H9 (cell line): ENCODE measurements around the gene SRP68. TPM values are rescaled to one million over a fixed set of nuclear protein-coding genes. Genes with fewer than 3 reads are reported as not detected.

Experiments
- DNase-seq: peaks from one replicate; pipeline ENCODE4 v3.0.0-alpha.2; 2017
- H2AFZ ChIP-seq: one replicate; pipeline ENCODE4 v1.6.1; 2013; ENCODE audit warnings: mild to moderate bottlenecking, low read length, control low read depth, moderate library complexity
- H2AK5ac ChIP-seq: 2 replicates; pipeline ENCODE4 v1.6.1; 2013; ENCODE audit warnings: low read length, control low read depth, mixed read lengths; ENCODE audit not compliant: insufficient read length
- H2BK120ac ChIP-seq: one replicate; pipeline ENCODE4 v1.6.1; 2013; ENCODE audit warnings: low read depth, mild to moderate bottlenecking, low read length, control low read depth, inconsistent platforms; ENCODE audit not compliant: poor library complexity, severe bottlenecking
- H2BK12ac ChIP-seq: 2 replicates; pipeline ENCODE4 v1.6.1; 2013; ENCODE audit warnings: low read length, control low read depth, mixed read lengths, low read depth; ENCODE audit not compliant: insufficient read length
- H2BK15ac ChIP-seq: 2 replicates; pipeline ENCODE4 v1.6.1; 2013; ENCODE audit warnings: low read depth, low read length, control low read depth
- H2BK20ac ChIP-seq: one replicate; pipeline ENCODE4 v1.6.1; 2013; ENCODE audit warnings: low read depth, mild to moderate bottlenecking, low read length, control low read depth, inconsistent platforms; ENCODE audit not compliant: poor library complexity, severe bottlenecking
- H2BK5ac ChIP-seq: 2 replicates; pipeline ENCODE4 v1.6.1; 2013; ENCODE audit warnings: low read length, control low read depth, mixed read lengths; ENCODE audit not compliant: insufficient read length
- H3K14ac ChIP-seq: 2 replicates; pipeline ENCODE4 v1.6.1; 2013; ENCODE audit warnings: low read length, control low read depth; ENCODE audit not compliant: insufficient read depth
- H3K18ac ChIP-seq: 2 replicates; pipeline ENCODE4 v1.6.1; 2013; ENCODE audit warnings: low read depth, mild to moderate bottlenecking, mixed read lengths, low read length, control low read depth; ENCODE audit not compliant: insufficient read length
- H3K23ac ChIP-seq: 2 replicates; pipeline ENCODE4 v1.6.1; 2013; ENCODE audit warnings: low read length, control low read depth, mixed read lengths, low read depth; ENCODE audit not compliant: insufficient read length
- H3K23me2 ChIP-seq: 2 replicates; pipeline ENCODE4 v1.6.1; 2013; ENCODE audit warnings: low read depth, mild to moderate bottlenecking, mixed read lengths, low read length, control low read depth; ENCODE audit not compliant: insufficient read length, poor library complexity, severe bottlenecking
- H3K27ac ChIP-seq: 2 replicates; pipeline ENCODE4 v1.5.1; 2013; ENCODE audit warnings: low read length, control low read depth, mixed read lengths, low read depth; ENCODE audit not compliant: insufficient read length
- H3K27me3 ChIP-seq: 2 replicates; pipeline ENCODE4 v1.6.1; 2013; ENCODE audit warnings: low read length, control low read depth, inconsistent platforms; ENCODE audit not compliant: insufficient read depth
- H3K4ac ChIP-seq: 2 replicates; pipeline ENCODE4 v1.6.1; 2013; ENCODE audit warnings: low read depth, mild to moderate bottlenecking, control low read depth, inconsistent platforms, low read length, moderate library complexity
- H3K4me1 ChIP-seq: 2 replicates; pipeline ENCODE4 v1.6.1; 2013; ENCODE audit warnings: low read length, control low read depth, inconsistent platforms; ENCODE audit not compliant: insufficient read depth
- H3K4me2 ChIP-seq: 2 replicates; pipeline ENCODE4 v1.6.1; 2013; ENCODE audit warnings: low read length, control low read depth, mixed read lengths; ENCODE audit not compliant: insufficient read length, insufficient read depth
- H3K56ac ChIP-seq: 2 replicates; pipeline ENCODE4 v1.6.1; 2013; ENCODE audit warnings: low read depth, mild to moderate bottlenecking, mixed read lengths, low read length, control low read depth; ENCODE audit not compliant: insufficient read length
- H3K79me1 ChIP-seq: 2 replicates; pipeline ENCODE4 v1.6.1; 2013; ENCODE audit warnings: low read depth, mild to moderate bottlenecking, moderate library complexity, low read length, control low read depth, inconsistent platforms; ENCODE audit not compliant: insufficient read depth, poor library complexity, severe bottlenecking
- H3K79me2 ChIP-seq: 2 replicates; pipeline ENCODE4 v1.6.1; 2013; ENCODE audit warnings: low read length, control low read depth, inconsistent platforms; ENCODE audit not compliant: insufficient read depth
- H3K9ac ChIP-seq: 2 replicates; pipeline ENCODE4 v1.6.1; 2013; ENCODE audit warnings: low read length, control low read depth, mixed read lengths; ENCODE audit not compliant: insufficient read length; ENCODE audit errors: extremely low read depth
- H3K9me3 ChIP-seq: one replicate; pipeline ENCODE4 v1.6.1; 2013; ENCODE audit warnings: low read depth, low read length, inconsistent platforms; ENCODE audit not compliant: control insufficient read depth
- H3T11ph ChIP-seq: one replicate; pipeline ENCODE4 v1.6.1; 2013; ENCODE audit warnings: mild to moderate bottlenecking, low read length, control low read depth, inconsistent platforms
- H4K20me1 ChIP-seq: one replicate; pipeline ENCODE4 v1.6.1; 2013; ENCODE audit not compliant: control insufficient read depth, insufficient read length, insufficient read depth
- H4K5ac ChIP-seq: 2 replicates; pipeline ENCODE4 v1.6.1; 2013; ENCODE audit warnings: low read depth, mild to moderate bottlenecking, mixed read lengths, low read length, control low read depth; ENCODE audit not compliant: insufficient read length
- H4K8ac ChIP-seq: replicated peaks from 2 replicates; pipeline ENCODE4 v1.6.1; 2013; ENCODE audit warnings: low read length, control low read depth, mixed read lengths, low read depth; ENCODE audit not compliant: insufficient read length
- H4K91ac ChIP-seq: 2 replicates; pipeline ENCODE4 v1.6.1; 2013; ENCODE audit warnings: low read depth, mild to moderate bottlenecking, moderate library complexity, mixed read lengths, low read length, control low read depth; ENCODE audit not compliant: insufficient read length
- H3K27ac Mint-ChIP-seq, 3 experiments: 2 replicates in 2 of 3; 3 replicates in 1 of 3; pipeline ENCODE4 v1.8.0; 2020 to 2021; ENCODE audit warnings: mixed read lengths in 3 of 3, mild to moderate bottlenecking in 1 of 3, moderate library complexity in 1 of 3
- H3K27me3 Mint-ChIP-seq: 2 replicates; pipeline ENCODE4 v1.8.0; 2021; ENCODE audit warnings: low read depth, mild to moderate bottlenecking, moderate library complexity, mixed read lengths
- H3K36me3 Mint-ChIP-seq, 3 experiments: 2 replicates in 2 of 3; 3 replicates in 1 of 3; pipeline ENCODE4 v1.8.0; 2020 to 2021; ENCODE audit warnings: low read depth in 3 of 3, mixed read lengths in 3 of 3; ENCODE audit not compliant: insufficient read depth in 1 of 3
- H3K4me1 Mint-ChIP-seq, 2 experiments: 2 replicates each; pipeline ENCODE4 v1.8.0; 2020; ENCODE audit warnings: mixed read lengths in 2 of 2
- H3K4me3 Mint-ChIP-seq, 2 experiments: 2 replicates in 1 of 2; 3 replicates in 1 of 2; pipeline ENCODE4 v1.8.0; 2020 to 2021; ENCODE audit warnings: mild to moderate bottlenecking in 2 of 2, mixed read lengths in 2 of 2, moderate library complexity in 1 of 2
- H3K9me3 Mint-ChIP-seq, 2 experiments: 2 replicates in 1 of 2; 3 replicates in 1 of 2; pipeline ENCODE4 v1.8.0; 2020; ENCODE audit warnings: mild to moderate bottlenecking in 2 of 2, mixed read lengths in 2 of 2, moderate library complexity in 1 of 2
- WGBS: extraction: QIAGEN DNeasy Blood & Tissue Kit; methylation state at CpG from one replicate; pipeline ENCODE4 v1.1.7; 2013; ENCODE audit warnings: missing lambda C conversion rate, low lambda C conversion rate, mixed read lengths; ENCODE audit not compliant: insufficient read length; ENCODE audit errors: extremely low coverage; 5-methylcytosine and 5-hydroxymethylcytosine counted together
- total RNA-seq: library from RNA; stranded (reverse); gene quantifications from 2 replicates; pipeline ENCODE4 v1.2.1, GENCODE V29; 2021
- TF ChIP-seq, protein P1 (sequence below): fragments of 200-600 bp; sonication (generic); conservative IDR thresholded peaks from 3 replicates; pipeline ENCODE4 v1.8.0; 2021; ENCODE audit warnings: antibody characterized with exemption, mild to moderate bottlenecking

The SRP68 gene
- total RNA-seq, 1 experiment from 2014 or later: 86.1 TPM

- no peak overlapping the region for H3K4ac ChIP-seq
- no peak overlapping the region for H2BK120ac ChIP-seq
- H3K79me2 ChIP-seq: no peaks in the 10 kb centered on the region
- H4K8ac ChIP-seq: no peak overlapping the region
- H4K20me1 ChIP-seq: no peaks in the 10 kb centered on the region
- no peak overlapping the region for H2BK5ac ChIP-seq
- TF ChIP-seq, protein P1, sequence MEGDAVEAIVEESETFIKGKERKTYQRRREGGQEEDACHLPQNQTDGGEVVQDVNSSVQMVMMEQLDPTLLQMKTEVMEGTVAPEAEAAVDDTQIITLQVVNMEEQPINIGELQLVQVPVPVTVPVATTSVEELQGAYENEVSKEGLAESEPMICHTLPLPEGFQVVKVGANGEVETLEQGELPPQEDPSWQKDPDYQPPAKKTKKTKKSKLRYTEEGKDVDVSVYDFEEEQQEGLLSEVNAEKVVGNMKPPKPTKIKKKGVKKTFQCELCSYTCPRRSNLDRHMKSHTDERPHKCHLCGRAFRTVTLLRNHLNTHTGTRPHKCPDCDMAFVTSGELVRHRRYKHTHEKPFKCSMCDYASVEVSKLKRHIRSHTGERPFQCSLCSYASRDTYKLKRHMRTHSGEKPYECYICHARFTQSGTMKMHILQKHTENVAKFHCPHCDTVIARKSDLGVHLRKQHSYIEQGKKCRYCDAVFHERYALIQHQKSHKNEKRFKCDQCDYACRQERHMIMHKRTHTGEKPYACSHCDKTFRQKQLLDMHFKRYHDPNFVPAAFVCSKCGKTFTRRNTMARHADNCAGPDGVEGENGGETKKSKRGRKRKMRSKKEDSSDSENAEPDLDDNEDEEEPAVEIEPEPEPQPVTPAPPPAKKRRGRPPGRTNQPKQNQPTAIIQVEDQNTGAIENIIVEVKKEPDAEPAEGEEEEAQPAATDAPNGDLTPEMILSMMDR: no peak
- no peak overlapping the region for H2BK12ac ChIP-seq
- no peak overlapping the region for H4K5ac ChIP-seq
- no peaks in the 10 kb centered on the region for H3K27me3 Mint-ChIP-seq
- H3K4me3 Mint-ChIP-seq: no peak overlapping the region; a peak in 1 of 5 replicates
- H3K18ac ChIP-seq: no peak overlapping the region
- no peak overlapping the region for H3K23ac ChIP-seq
- H3K14ac ChIP-seq: no peak overlapping the region
- H3K27me3 ChIP-seq: no peaks in the 10 kb centered on the region
- no peaks in the 10 kb centered on the region for H3K23me2 ChIP-seq
- no peak overlapping the region for H2BK15ac ChIP-seq
- H3K4me2 ChIP-seq: no peak overlapping the region
- H4K91ac ChIP-seq: no peak overlapping the region
- H2AK5ac ChIP-seq: no peak overlapping the region
- no peaks in the 10 kb centered on the region for H3K79me1 ChIP-seq
- no peaks in the 10 kb centered on the region for H3K9me3 ChIP-seq
- no peak overlapping the region for H3K27ac ChIP-seq
- no CpG with 5 or more reads among the region's 5 CpGs for WGBS
- peaks cover 14 to 40% (median 28%) of the 10 kb centered on the region in 3 experiments; a peak in 6 of 7 replicates for H3K36me3 Mint-ChIP-seq
- no peak overlapping the region for H3K9ac ChIP-seq
- no peaks in the 10 kb centered on the region for H3K9me3 Mint-ChIP-seq
- peaks cover 8 to 9% of the 10 kb centered on the region in 2 experiments; a peak in 3 of 4 replicates for H3K4me1 Mint-ChIP-seq
- no peak overlapping the region for H2BK20ac ChIP-seq
- no peak for DNase-seq
- peak overlapping the region in 1 of 3 experiments; percentile 44; a peak in 1 of 7 replicates for H3K27ac Mint-ChIP-seq
- no peaks in the 10 kb centered on the region for H3K4me1 ChIP-seq
- H2AFZ ChIP-seq: no peak overlapping the region
- H3K56ac ChIP-seq: no peak overlapping the region
- no peak overlapping the region for H3T11ph ChIP-seq
Observed at GRCh38 chr17:75994802-75995370, 77.4 kb downstream of the SRP68 start.
